Fibroblast of pulmonary artery (primary cell): ENCODE measurements around the gene FOXD4.
A peak's percentile ranks its signal among the peaks of the same experiment; 100 is the strongest.
"Not testable (repeated sequence)": the region's sequence is repeated elsewhere in the genome, so short reads cannot be mapped to it uniquely, and the experiment has no call there.

ENCODE experiments used
- DNase-seq: peaks from one replicate; pipeline ENCODE4 v3.0.0-alpha.2; 2010; ENCODE audit warnings: low read depth
- H3K4me3 ChIP-seq: replicated peaks from 2 replicates; pipeline ENCODE4 v1.5.1; 2011; ENCODE audit warnings: low read depth, mild to moderate bottlenecking, control low read depth, low read length, moderate library complexity

Gene FOXD4

DNA sequence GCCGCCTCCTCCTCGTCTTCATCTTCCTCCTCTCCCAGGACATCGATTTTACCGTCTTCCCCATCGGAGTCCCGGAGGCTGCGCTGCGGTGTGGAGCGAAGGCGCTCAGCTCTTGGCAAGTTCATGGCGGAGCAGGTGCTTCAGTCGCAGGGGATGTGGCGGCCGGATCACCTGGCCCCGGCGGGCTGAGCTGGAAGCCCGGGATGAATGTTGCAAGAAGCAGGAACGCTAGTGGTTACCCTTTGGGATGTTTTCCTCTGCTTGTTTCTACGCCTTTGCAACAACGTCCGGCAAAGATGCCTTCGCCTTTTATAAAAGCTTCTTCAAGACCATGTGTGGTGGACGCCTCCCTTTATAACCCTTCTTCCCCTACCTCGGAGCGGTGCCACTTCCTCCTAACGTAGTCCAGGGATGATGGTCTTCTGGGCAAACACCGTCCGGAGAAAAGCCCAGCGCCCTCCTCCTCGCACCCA is at the start of gene FOXD4:
TSS of gene FOXD4 (minus strand) at position 423 of the 473 bp plus-strand sequence. CDS start at position 125, 298 bp downstream.
- not testable (repeated sequence) for H3K4me3 ChIP-seq, DNase-seq

DNA sequence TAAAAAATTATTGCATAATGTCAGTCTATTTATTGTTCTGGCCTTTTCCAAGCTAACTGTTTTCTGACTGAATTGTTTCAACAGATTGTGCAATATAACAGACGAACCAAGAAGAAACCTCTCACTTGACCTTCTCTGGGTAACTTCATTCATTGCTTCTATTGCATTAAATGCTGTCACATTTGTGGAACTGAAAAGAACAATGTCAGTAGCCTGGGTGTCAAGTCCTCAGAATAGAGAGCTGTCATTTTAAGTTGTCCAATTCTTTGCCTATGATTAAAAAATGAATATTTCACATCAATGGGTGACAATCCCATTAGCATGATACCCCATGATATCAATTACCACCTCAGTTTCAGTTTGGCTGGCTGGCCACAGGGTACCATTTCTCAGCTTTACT is 41.7 kb upstream of the FOXD4 start:
- peak; percentile 1 for DNase-seq
- H3K4me3 ChIP-seq: not testable (repeated sequence)

DNA sequence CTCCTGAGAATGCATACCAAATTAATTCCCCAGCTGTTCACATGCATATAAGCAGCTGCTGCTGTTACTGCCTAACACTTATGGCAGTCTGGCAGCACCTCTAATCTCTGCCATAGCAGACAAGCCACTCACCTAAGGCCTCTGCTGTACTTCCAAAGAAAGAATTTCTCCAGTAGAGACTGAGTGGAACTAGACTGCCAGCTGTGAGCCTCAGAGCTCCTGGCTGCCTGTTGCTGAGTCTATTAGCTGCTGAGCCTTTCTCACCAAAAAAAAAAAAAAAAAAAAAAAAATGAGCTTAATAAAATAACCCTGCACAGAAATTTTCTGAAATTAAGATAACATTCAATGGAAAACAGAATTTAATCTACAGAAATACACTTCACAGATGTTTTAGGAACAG is 33.0 kb upstream of the FOXD4 start:
- H3K4me3 ChIP-seq, DNase-seq: not testable (repeated sequence)

DNA sequence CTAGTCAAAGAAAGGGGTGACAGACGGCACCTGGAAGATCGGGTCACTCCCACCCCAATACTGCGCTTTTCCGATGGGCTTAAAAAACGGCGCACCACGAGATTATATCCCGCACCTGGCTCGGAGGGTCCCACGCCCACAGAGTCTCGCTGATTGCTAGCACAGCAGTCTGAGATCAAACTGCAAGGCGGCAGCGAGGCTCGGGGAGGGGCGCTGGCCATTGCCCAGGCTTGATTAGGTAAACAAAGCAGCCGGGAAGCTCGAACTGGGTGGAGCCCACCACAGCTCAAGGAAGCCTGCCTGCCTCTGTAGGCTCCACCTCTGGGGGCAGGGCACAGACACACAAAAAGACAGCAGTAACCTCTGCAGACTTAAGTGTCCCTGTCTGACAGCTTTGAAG is 21.7 kb upstream of the FOXD4 start:
- not testable (repeated sequence) for H3K4me3 ChIP-seq, DNase-seq

DNA sequence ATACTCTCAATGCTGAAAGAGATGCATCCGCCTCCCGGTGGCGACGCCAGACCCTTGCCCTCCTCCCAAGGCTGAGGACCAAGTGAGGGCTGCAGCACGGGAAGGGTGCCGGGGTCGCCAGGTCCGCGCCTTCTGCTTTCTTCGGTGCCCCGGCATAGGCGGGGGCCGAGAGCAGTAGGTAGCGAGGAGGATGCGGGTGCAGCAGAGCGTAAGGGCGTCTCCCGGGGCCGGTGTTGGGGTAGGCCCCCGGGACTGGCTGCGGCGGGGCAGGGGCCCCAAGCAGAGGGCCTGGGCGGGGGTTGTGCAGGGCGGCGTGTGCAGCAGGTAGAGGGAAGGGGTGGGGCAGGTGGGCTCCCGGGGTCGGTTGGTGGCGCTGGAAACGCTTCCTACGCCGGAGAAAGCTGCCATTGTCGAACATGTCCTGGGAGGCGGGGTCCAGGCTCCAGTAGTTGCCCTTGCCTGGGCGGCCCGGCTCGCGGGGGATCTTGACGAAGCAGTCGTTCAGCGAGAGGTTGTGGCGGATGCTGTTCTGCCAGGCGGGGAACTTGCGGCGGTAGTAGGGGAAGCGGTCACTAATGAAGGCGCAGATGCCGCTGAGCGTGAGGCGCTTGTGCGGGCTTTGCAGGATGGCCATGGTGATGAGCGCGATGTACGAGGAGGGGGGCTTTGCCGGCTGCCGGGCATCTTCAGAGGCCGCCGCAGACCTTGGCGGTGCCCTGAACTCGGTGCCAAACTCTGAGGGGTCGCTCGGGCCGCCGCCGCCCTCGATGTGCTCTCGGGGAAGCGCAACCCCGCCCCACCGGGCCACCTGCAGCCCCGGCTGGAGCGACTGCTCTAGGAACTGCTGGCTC is 848 bp downstream of the FOXD4 start:
- DNase-seq, H3K4me3 ChIP-seq: not testable (repeated sequence)

DNA sequence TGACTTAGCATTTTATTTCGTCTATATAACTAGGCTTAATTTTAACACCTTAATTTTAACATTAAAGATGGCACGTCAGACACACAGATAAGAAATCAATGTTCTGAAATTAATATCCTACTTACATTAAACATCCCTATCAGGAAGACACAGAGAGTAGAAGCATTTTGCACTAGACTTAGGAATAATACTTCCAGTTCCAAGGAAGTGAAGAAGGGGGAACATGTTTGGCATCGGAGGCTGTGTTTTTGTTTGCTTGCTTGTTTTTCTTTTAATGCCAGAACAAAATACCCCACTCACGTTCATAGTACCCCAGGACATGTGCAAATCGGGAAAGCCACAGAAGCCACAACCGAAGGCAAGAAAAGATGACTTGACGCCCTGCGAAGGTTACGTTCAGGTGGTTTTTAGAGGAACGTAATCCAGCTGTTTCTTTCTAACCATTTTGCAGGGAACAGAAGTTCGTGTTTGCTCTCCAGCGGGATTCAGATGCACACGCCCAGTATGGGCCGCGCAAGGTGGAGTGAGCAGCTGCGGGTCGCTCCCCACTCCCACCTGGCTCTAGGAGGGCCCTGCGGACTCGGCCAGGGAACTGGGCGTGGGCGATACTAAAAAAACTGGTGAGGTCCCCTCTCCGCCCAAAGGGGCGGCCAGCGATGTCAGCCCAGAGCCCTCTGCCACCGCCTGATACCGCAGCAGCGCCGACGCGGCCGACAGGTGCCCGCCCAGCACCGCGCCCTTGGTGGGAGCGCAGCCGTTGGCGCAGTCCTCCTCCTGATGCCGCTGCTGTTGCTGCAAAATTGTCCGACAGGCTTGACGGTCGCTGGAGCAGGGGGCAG is 1.8 kb downstream of the FOXD4 start:
- not testable (repeated sequence) for H3K4me3 ChIP-seq, DNase-seq

DNA sequence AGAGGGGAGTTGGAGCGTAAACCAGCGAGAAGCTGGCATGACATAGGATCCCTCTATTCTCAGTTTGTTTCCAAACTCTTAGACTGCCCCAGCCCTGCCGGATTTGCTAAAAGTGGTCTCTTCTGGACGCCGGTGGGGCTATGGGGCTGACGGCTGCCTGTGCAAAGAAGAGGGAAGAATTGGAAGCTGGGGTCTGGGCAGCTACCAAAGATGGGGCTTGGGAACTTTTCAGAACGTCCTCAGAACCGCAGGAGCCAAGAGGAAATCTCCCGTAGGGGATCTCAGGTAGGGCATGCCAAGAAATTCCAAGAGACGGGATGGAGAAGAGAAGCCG is 3.1 kb downstream of the FOXD4 start:
- not testable (repeated sequence) for H3K4me3 ChIP-seq, DNase-seq

DNA sequence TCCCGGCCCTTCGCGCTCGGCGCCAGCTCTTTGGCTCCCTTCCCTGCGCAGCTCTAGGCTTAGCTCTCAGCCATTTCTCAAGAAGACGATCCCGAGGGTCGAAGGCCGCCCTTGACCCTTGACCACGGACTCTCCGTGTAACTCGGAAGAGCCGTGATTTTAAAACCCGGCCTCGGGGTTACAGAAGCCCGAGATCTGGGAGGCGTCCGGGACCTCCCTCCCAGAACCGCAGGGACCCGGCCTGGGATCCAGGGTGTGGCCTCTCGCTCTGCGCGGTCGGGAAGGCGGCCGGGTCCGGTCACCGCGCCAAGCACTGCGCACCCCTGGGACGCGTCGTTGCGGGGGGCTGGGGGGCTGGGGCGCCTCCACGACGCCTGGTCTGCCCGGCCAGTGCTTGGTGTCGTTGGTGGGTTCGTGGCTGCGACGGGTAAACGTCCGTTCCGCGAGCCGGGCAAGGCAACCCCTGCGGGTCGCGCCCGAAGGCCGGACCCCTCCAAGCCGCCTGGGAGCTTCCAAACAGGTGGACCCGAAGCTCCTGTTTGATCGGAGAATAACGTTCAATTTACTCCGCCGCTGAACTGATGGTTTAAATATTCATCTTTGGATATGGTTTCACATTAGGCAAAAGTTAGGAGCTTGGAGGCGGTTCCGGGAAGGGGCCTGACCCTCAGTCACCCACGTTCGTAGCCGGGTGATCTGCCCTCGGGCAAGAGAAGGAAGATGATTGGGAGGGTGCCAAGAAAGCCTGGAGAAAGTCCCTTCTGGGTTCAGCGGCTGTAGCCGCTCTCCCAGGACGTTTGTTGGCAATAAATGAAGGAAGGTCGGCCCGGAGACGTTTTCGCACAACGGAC is 3.7 kb downstream of the FOXD4 start:
- H3K4me3 ChIP-seq: peak overlapping the region; percentile 34
- not testable (repeated sequence) for DNase-seq

DNA sequence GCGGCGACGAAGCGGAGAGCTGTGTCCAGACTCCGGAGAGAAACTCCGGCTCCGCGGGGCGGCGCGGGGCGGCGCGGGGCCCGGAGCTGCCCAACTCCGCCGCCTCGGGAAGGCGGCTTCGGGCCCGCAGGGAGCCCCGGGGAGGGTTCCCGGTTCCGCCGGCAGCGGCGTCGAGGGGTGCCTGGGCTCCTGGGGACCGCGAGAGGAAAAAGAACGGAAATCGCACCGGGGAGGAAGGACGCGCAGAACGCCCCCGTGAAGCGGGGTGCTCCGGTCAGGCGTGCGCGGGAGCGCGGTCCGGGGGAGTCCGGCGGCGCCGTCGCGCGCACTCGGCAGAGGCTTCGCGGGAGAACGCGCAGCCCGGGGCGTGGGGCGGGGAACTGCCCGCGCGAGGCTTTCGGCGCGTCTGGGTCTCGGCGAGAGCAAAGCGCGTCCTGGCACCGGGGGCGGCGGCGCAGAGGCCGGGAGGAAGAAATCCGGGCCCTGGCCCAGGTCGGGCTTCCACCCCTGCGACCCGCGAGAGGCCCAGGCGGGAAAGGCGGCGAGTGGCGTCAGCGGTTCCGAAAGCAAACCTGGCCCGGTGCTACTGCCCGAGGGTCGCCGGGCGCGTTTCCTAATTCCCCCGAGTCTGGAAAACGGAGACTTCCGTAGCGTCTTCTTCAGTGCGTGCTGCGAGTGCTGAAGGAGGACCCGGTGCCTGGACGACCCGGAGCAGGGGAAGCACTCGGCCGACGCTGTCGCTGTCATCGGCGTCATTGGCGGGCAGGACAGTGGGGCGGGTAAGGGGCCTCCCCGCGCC is 4.5 kb downstream of the FOXD4 start:
- not testable (repeated sequence) for DNase-seq
- H3K4me3 ChIP-seq: peak overlapping the region; percentile 34

DNA sequence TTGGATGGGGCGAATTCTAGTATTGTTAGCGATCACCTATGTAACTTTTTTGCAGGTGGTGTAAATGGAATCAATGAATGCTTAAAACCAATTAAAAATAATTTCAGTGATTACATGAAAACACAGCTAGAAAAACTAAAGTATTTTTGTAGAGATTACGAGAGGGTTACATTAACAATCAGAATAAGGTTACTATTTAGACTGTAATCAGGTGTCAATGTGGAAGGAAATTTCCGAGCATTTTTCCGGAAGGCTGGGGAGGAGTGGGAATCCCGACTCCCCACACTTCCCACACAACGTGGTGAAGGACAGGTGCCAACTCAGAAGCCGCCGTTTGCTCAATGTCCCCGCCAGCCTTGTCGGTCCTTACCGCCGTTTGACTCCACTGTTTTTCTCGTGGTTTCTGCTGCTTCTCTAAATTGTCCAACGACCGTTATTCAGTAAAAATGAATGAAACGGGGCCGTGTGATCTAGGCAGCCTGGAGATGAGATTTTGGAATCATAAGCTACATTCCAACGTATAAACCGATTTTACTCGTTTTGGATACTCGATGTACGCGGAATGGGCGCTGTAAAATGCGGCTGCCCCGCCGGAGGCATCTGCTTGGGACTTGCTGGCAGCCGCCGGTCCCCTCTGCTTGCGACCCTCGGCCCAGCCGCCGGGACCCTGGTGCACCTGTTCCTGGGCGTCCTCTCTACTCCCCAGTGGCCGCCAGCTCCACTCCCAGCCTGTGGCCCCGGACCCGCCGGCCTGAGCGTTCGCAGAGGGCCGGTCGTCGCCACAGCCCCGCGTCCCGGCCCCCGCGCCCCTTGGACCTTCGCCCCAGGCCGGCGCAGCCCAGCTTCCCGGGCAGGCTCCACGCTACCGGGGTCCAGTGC is 5.4 kb downstream of the FOXD4 start:
- DNase-seq, H3K4me3 ChIP-seq: not testable (repeated sequence)

DNA sequence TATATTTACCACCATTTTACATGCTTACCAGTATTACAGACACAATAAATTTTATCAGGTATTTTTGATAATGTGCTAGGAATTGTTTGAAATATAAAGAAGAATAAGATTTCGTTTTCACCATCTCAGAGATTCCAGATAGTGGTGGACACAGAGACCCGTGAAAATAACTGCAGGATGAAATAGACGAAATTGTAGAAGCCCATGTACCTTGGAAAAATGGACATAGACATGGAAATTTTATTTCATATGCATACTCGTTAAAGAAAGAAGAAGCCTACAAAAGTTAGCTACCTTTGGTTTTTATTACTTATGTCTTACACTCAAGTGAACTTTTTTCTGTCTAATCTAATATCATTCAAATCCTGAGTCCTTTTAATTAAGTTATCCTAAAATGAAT is 7.5 kb downstream of the FOXD4 start:
- not testable (repeated sequence) for DNase-seq, H3K4me3 ChIP-seq

DNA sequence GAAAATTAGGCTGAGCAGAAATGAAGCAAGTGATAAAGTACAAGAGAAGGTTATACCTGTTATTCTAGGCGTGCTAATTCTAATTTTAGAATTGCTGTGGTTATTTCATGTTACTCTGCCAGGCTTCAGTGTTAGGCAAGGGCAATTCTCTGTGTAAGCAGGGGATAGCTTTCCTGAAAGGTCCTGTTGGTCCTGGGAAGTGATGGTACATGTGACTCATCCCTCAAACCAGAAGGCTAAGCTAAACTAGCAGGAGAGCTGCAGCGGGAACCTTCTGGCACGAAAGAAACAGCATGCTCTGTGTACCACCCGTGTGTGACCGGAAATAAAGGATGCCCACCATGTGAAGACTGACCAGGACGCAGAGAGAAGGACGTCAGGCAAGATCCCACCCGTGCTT is 8.7 kb downstream of the FOXD4 start:
- H3K4me3 ChIP-seq, DNase-seq: not testable (repeated sequence)

DNA sequence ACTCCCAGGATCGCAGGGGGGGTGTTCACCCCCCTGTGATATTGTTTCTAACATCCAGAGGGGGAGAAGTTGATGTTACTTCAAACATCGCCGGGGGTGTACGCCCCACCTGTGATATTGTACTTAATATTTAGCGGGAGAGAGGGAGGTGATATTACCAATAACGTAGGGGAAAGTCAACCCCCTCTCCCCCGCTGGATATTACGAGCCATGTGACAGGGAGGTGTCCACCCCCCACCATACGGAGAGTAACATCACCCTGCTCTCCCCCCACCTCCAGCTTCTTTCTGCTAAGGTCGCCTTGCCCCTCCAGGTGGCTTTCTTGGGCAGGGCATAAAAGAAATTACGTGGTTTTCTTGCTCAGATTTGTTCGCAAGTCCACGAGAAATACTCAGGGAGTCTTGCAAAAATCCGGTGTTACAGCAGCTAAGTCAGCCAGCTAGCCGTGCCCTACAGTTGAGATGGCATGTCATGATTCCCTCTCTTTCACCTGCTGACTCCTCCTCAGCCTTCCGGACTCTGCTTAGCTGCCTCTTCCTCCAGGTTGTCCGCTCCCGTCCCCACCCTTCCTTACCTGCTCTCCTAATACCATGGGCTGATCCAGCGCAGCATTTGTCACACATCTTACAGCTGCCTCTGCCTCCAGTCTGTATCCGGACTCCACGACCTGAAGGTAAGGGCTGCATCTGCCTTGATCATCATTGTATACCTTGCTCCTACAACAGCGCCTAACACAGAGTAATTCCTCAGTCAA is 9.3 kb downstream of the FOXD4 start:
- not testable (repeated sequence) for H3K4me3 ChIP-seq, DNase-seq

DNA sequence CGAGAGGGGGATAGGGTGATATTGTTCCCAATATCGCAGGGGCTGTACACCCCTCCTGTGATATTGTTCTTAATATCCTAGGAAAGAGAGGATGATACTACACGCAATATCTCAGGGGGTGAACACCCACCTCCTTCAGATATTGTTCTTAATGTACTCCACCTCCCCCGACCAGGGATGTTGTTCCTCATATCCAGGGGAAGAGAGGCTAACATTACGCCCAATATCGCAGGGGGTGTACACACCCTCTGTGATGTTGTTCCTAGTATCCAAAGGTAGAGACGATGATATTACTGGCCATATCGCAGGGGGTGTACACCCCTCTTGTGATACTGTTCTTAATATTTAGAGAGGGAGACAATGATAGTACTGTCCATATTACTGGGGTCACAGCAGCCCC is 12.2 kb downstream of the FOXD4 start:
- DNase-seq, H3K4me3 ChIP-seq: not testable (repeated sequence)

DNA sequence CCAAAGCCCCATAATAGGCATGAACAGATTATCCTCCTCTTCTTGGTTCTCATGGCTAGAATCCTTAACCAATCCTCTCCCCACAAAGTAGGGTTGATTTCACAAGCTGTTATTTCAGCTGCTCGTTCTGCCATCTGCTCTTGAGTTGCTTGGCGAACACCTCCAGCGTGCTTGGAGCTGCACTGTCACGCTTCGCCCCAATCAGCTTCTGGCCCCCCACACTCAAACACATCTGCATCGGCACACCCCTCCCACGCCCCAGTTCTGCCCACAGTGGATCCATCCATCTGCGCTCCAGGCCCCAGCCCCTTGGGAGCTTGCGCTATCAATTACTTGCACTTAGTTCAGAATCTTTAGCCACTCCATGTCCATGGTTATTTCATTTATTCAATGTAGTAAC is 17.8 kb downstream of the FOXD4 start:
- not testable (repeated sequence) for DNase-seq, H3K4me3 ChIP-seq

DNA sequence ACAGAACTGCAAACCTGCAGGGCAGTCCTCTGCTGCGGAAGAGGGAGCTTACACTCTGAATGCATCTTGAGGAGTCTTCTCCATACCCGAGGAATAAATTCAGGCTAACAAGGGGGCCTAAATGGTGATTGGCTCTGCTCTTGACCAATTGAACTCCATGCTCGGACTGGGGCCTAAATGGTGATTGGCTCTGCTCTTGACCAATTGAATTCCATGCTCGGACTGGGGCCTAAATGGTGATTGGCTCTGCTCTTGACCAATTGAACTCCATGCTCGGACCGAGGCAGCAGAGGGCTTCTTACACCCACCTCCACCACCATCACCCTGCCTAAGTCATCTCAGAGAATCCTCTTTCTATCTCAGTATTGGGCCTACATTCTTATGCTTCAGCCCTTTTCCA is 18.4 kb downstream of the FOXD4 start:
- DNase-seq, H3K4me3 ChIP-seq: not testable (repeated sequence)
